Measurements from ENCODE around the gene GSTO1.

DNA sequence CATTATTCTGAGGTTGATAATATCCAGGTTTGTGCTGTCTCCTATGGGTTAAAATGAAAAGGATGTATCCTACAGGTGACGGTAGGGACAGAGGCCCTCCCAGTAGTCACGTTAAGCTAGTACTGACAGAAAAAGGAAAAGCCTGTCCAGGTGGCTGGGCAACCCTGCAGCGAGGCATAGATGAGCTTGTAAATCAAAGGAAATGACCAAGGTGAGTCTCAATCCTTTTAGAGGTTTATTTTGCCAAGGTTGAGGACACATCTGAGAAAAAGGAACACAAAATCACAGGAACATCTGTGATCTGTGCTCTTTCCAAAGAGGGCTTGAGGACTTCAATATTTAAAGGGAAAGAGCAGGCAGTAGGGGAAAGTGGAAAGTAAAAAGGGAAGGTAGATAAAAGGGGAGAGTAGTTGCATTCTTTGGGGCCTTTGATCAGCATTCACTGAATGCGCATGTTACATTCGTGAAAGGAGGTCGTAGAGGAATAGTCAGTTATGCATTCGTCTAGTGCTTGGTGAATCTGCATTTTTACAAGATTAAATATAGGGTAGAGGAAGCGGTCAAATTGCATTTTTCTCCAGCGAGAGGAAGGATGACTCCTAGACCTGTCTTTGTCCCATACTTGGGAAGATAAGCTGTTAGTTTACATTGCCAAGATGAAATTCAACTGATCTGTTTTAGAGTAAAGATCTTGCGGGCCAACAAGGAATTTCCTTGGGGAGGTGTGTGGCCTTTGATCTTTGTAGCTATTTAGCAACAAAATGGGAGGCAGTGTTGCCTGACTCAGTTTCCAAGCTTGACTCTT lies 884 bp upstream of the GSTO1 start:
- TF ChIP-seq GATA2 (IDR thresholded peaks at IDR 0.05; ENCODE audit: low read depth, low read length): no peak
- no peak for TF ChIP-seq GATA3 (IDR thresholded peaks at IDR 0.05; ENCODE audit: low read depth, low read length)
